ENCODE results near the gene KMT2D. TPM values are rescaled to one million over a fixed set of nuclear protein-coding genes. Genes with fewer than 3 reads are reported as not detected.

Gene KMT2D
- total RNA-seq, 1 donor from 2014 or later = 44.8 TPM

GRCh38 chr12:49022558-49023178 lies 37.9 kb downstream of the KMT2D start:
- no peak for DNase-seq (ENCODE audit: low spot score)

GRCh38 chr12:49021292-49021915 lies 39.2 kb downstream of the KMT2D start:
- ATAC-seq (no peak), DNase-seq (ENCODE audit: low spot score) (no peak)

More at GRCh38 chr12:49022558-49023178, 37.9 kb downstream of the KMT2D start:
- no peak for ATAC-seq

GRCh38 chr12:49020441-49020840 lies 40.2 kb downstream of the KMT2D start:
- ATAC-seq (no peak), DNase-seq (ENCODE audit: low spot score) (no peak)

- DNase-seq (ENCODE audit: low spot score) (no peak), ATAC-seq (no peak)
Measured at GRCh38 chr12:49019443-49020324, 40.9 kb downstream of the KMT2D start.

GRCh38 chr12:49019120-49019430 lies 41.5 kb downstream of the KMT2D start:
- ATAC-seq (no peak), DNase-seq (ENCODE audit: low spot score) (no peak)

- peak; percentile 95 for ATAC-seq
- DNase-seq (ENCODE audit: low spot score) = peak; percentile 93
Measured at GRCh38 chr12:49018261-49019119, 42.1 kb downstream of the KMT2D start, which contains the start of gene PRKAG1. PRKAG1 (minus strand) TSS chr12:49018776; CDS start chr12:49018740, 36 bp downstream.

- DNase-seq (ENCODE audit: low spot score) (no peak), ATAC-seq (peak; percentile 33)
Measured at GRCh38 chr12:49017891-49018260, 42.7 kb downstream of the KMT2D start.

- ATAC-seq = no peak
- DNase-seq (ENCODE audit: low spot score) = no peak
Measured at GRCh38 chr12:49015196-49015595, 45.4 kb downstream of the KMT2D start.

- no peak for DNase-seq (ENCODE audit: low spot score)
- ATAC-seq = no peak
Measured at GRCh38 chr12:49014547-49014946, 46.0 kb downstream of the KMT2D start.

GRCh38 chr12:49013428-49013827 lies 47.2 kb downstream of the KMT2D start:
- DNase-seq (ENCODE audit: low spot score) (no peak), ATAC-seq (no peak)

GRCh38 chr12:49012739-49013138 lies 47.9 kb downstream of the KMT2D start:
- DNase-seq (ENCODE audit: low spot score) (no peak), ATAC-seq (no peak)

Other genes starting within 250 kb of the KMT2D start
- gene CACNB3, start 242.3 kb downstream of the KMT2D start, total RNA-seq = 2.6 TPM
- 33.3 TPM for gene DDX23, start 208.6 kb downstream of the KMT2D start, total RNA-seq
- 32.0 TPM for gene RND1, start 194.9 kb downstream of the KMT2D start, total RNA-seq
- 45.0 TPM for gene FKBP11, start 135.3 kb downstream of the KMT2D start, total RNA-seq
- gene ARF3, start 103.3 kb downstream of the KMT2D start, total RNA-seq = 47.4 TPM
- gene WNT10B, start 89.1 kb downstream of the KMT2D start, total RNA-seq = not detected
- not detected for gene WNT1, start 82.5 kb downstream of the KMT2D start, total RNA-seq
- not detected for gene DDN, start 61.4 kb downstream of the KMT2D start, total RNA-seq
- 27.7 TPM for gene PRKAG1, start 42.0 kb downstream of the KMT2D start, total RNA-seq
- gene RHEBL1, start 9.2 kb upstream of the KMT2D start, total RNA-seq = 0.18 TPM
- not detected for gene DHH, start 34.0 kb upstream of the KMT2D start, total RNA-seq
- 17.7 TPM for gene LMBR1L, start 50.1 kb upstream of the KMT2D start, total RNA-seq
- gene TUBA1B, start 70.6 kb upstream of the KMT2D start, total RNA-seq = 144 TPM
- 4.8 TPM for gene TUBA1A, start 128.3 kb upstream of the KMT2D start, total RNA-seq
- gene TUBA1C, start 204.3 kb upstream of the KMT2D start, total RNA-seq = 54.9 TPM
- gene PRPH, start 234.4 kb upstream of the KMT2D start, total RNA-seq = not detected

Measured in left lobe of liver (tissue), 2 donors.